HepG2 (cell line): ENCODE measurements around the gene A3GALT2. TPM values are rescaled to one million over a fixed set of nuclear protein-coding genes. Genes with fewer than 3 reads are reported as not detected.

Source experiments
- ATAC-seq: fragments of 200-7000 bp; cut with Tn5 transposase; 3 replicates; pipeline ENCODE4 v1.9.1; 2020; ENCODE audit warnings: mild to moderate bottlenecking, moderate library complexity
- BruUV-seq: library from RNA; stranded (reverse); fragments of 400-500 nt; replicated peaks from 2 replicates; lab custom pipeline; 2021; lab: Mats Ljungman, UMichigan
- CTCF ChIA-PET: fragments of 300-600 bp; formaldehyde crosslinking; extraction: SDS; loops from one replicate; lab custom pipeline; 2021; ENCODE audit warnings: low total read pairs, inconsistent platforms, low intra/inter-chr PET ratio; lab: Yijun Ruan, JAX
- POLR2A ChIA-PET: fragments of 350-600 bp; sonication (Branson Sonifier 250); formaldehyde crosslinking; loops from one replicate; lab custom pipeline; 2020; ENCODE audit warnings: antibody characterized with exemption, inconsistent platforms; lab: Yijun Ruan, JAX
- DNase-seq: peaks from one replicate; pipeline ENCODE4 v3.0.0-alpha.2; 2015; ENCODE audit warnings: low spot score
- FAIRE-seq: peaks from 3 replicates; lab custom pipeline; 2011; peaks lifted over from hg19 to GRCh38; lab: Jason Lieb, UNC
- H2AFZ ChIP-seq: one replicate; pipeline ENCODE4 v1.6.1; 2011; ENCODE audit warnings: low read length, inconsistent platforms
- H3K27ac ChIP-seq: fragments of 300-600 bp; 3 replicates; pipeline ENCODE4 v1.8.0; 2011; ENCODE audit warnings: mixed run types, mild to moderate bottlenecking, mixed read lengths, low read length, inconsistent platforms; ENCODE audit not compliant: insufficient read depth; ENCODE audit errors: extremely low read length
- H3K27me3 ChIP-seq, 2 experiments: fragments of 200-600 bp in 1 of 2; 2 replicates in 1 of 2; 3 replicates in 1 of 2; pipeline versions ENCODE4 v1.6.0 to v1.8.0; 2011; ENCODE audit warnings: low read length in 2 of 2, mild to moderate bottlenecking in 2 of 2, moderate library complexity in 2 of 2, inconsistent platforms in 1 of 2; ENCODE audit not compliant: insufficient read depth in 2 of 2, control insufficient read depth in 1 of 2
- H3K36me3 ChIP-seq, 2 experiments: fragments of 200-600 bp in 1 of 2; replicated peaks in 1 of 2; 2 replicates in 1 of 2; 3 replicates in 1 of 2; pipeline versions ENCODE4 v1.5.1 to v1.8.0; 2011; ENCODE audit warnings: low read length in 2 of 2, inconsistent platforms in 1 of 2; ENCODE audit not compliant: insufficient read depth in 2 of 2, control insufficient read depth in 1 of 2
- H3K4me1 ChIP-seq: 2 replicates; pipeline ENCODE4 v1.5.1; 2012; ENCODE audit warnings: low read length, inconsistent platforms; ENCODE audit not compliant: insufficient read depth
- H3K4me2 ChIP-seq: 2 replicates; pipeline ENCODE4 v1.6.0; 2011; ENCODE audit warnings: low read depth, low read length, inconsistent platforms
- H3K4me3 ChIP-seq, 3 experiments: fragments of 200-600 bp in 1 of 3; sonication (generic), shearing (Covaris generic) in 1 of 3; replicated peaks in 1 of 3; 2 replicates each; pipeline ENCODE4 v1.5.1; 2011 to 2016; ENCODE audit warnings: low read length in 3 of 3, inconsistent platforms in 2 of 3, low read depth in 2 of 3, mild to moderate bottlenecking in 2 of 3, control low read depth in 1 of 3, mixed read lengths in 1 of 3; ENCODE audit not compliant: insufficient read depth in 1 of 3
- H3K79me2 ChIP-seq: one replicate; pipeline ENCODE4 v1.6.1; 2011; ENCODE audit warnings: low read length, inconsistent platforms; ENCODE audit not compliant: insufficient read depth
- H3K9ac ChIP-seq: 2 replicates; pipeline ENCODE4 v1.6.0; 2011; ENCODE audit warnings: mild to moderate bottlenecking, low read depth, low read length, inconsistent platforms; ENCODE audit not compliant: insufficient read depth
- H3K9me3 ChIP-seq: 2 replicates; pipeline ENCODE4 v1.5.1; 2012; ENCODE audit warnings: mild to moderate bottlenecking, low read length
- H4K20me1 ChIP-seq: 2 replicates; pipeline ENCODE4 v1.6.0; 2011; ENCODE audit warnings: inconsistent platforms, mild to moderate bottlenecking, low read length, moderate library complexity; ENCODE audit not compliant: insufficient read depth
- AGO2 ChIP-seq: fragments of 200-400 bp; formaldehyde crosslinking; optimal IDR thresholded peaks from 2 replicates; pipeline ENCODE3; 2017; ENCODE audit warnings: mild to moderate bottlenecking, low read depth, low read length, moderate library complexity
- CBX2 ChIP-seq, 2 experiments: fragments of 200-600 bp in 1 of 2; sonication (generic); formaldehyde crosslinking in 1 of 2; IDR thresholded peaks; 2 replicates each; pipeline versions ENCODE4 v1.7.0 to v1.8.1; 2018 to 2022; ENCODE audit warnings: low read depth in 2 of 2, low read length in 1 of 2, mild to moderate bottlenecking in 1 of 2, missing genetic modification reagents in 1 of 2
- KAT7 ChIP-seq: IDR thresholded peaks from 2 replicates; pipeline ENCODE4 v1.6.1; 2018; ENCODE audit warnings: borderline replicate concordance, missing compliant biosample characterization
- PHF20 ChIP-seq: sonication (generic); formaldehyde crosslinking; IDR thresholded peaks from 2 replicates; pipeline ENCODE4 v1.5.0; 2020; ENCODE audit warnings: mild to moderate bottlenecking, missing genetic modification reagents
- RARA ChIP-seq: IDR thresholded peaks from 2 replicates; pipeline ENCODE4 v1.6.1; 2016; ENCODE audit warnings: missing genetic modification reagents, missing compliant biosample characterization
- SOX6 ChIP-seq, 2 experiments: fragments of 450-650 bp in 1 of 2; sonication (generic) in 1 of 2; formaldehyde crosslinking in 1 of 2; IDR thresholded peaks; 2 replicates each; pipeline versions ENCODE4 v1.4.0 to v1.6.1; 2017 to 2020; ENCODE audit warnings: antibody characterized with exemption in 1 of 2, mild to moderate bottlenecking in 1 of 2, missing genetic modification reagents in 1 of 2
- U2AF1 ChIP-seq: fragments of 200-400 bp; formaldehyde crosslinking; optimal IDR thresholded peaks from 2 replicates; pipeline ENCODE3; 2017; ENCODE audit warnings: mild to moderate bottlenecking, low read depth, low read length
- ZFP36 ChIP-seq: fragments of 150-350 bp; IDR thresholded peaks from 2 replicates; pipeline ENCODE4 v1.6.1; 2018; ENCODE audit warnings: borderline replicate concordance, low read length, low read depth; ENCODE audit not compliant: partially characterized antibody
- ZNF431 ChIP-seq: sonication (generic); formaldehyde crosslinking; IDR thresholded peaks from 2 replicates; pipeline ENCODE4 v1.9.0; 2022; ENCODE audit warnings: missing genetic modification reagents, low read depth, mild to moderate bottlenecking, borderline replicate concordance
- ZSCAN20 ChIP-seq: sonication (generic); formaldehyde crosslinking; IDR thresholded peaks from 2 replicates; pipeline ENCODE4 v1.4.0; 2020; ENCODE audit warnings: missing genetic modification reagents, mild to moderate bottlenecking, borderline replicate concordance
- WGBS: methylation state at CpG from one replicate; pipeline ENCODE4 v1.1.6; 2017; ENCODE audit warnings: low lambda C conversion rate; 5-methylcytosine and 5-hydroxymethylcytosine counted together
- in situ Hi-C: cut with HindIII; loops from 2 replicates; pipeline ENCODE4 v1.10.0; 2017; ENCODE audit warnings: low pct_unique_long_range_greater_than_20kb; ENCODE audit not compliant: extremely low pct_ligation_motif_present
- intact Hi-C: fragments of 100-400 bp; cut with micrococcal nuclease; formaldehyde crosslinking; loops from one replicate; pipeline ENCODE4 v1.10.0; 2022; ENCODE audit not compliant: unreplicated experiment
- polyA plus RNA-seq, 8 experiments: library from polyadenylated mRNA; depleted of rRNA in 3 of 8; stranded (reverse) in 7 of 8; unstranded in 1 of 8; fragments of >200 nt; fragmentation: Illumina TruSeq in 4 of 8; extraction: Trizol in 4 of 8; gene quantifications; 2 replicates each; pipeline versions ENCODE4 v1.2.1 to v1.2.3, GENCODE V29; 2011 to 2016; ENCODE audit warnings: low read depth in 4 of 8, missing spikeins in 1 of 8, mixed read lengths in 1 of 8; ENCODE audit not compliant: insufficient read depth in 1 of 8
- total RNA-seq, 5 experiments: library from RNA; depleted of rRNA; stranded (reverse); fragments of >200 nt; fragmentation: Illumina TruSeq; extraction: Trizol; gene quantifications; 2 replicates each; pipeline ENCODE4 v1.2.3, GENCODE V29; 2016; ENCODE audit warnings: low read depth in 1 of 5

The A3GALT2 gene
- total and polyA plus RNA-seq, 2 of the 13 experiments (the other 11 are each of a cell fraction or from before 2014, with no cell fraction given): not detected

DNA sequence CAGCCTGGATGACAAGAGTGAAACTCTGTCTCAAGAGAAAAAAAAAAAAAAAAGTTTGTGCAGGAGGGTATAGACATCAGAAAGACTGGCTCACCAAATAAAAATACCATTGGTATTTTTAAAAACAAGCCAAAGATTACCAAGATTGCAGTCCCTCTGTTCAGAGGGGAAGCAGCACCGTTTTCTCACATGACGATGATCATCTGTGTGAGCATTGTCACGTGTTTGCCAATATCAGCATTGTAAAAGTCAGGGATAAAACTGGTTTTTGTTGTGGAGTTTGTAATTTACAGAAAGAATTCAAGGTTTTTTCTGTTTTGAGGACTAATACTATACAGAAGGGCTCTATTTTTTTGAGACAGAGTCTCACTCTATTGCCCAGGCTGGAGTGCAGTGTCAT lies 38.1 kb downstream of the A3GALT2 start (continued):
- TF ChIP-seq U2AF1 (no peak), KAT7 (CRISPR knock-in tag) (no peak), CBX2 (IDR thresholded peaks at IDR 0.05; ENCODE audit: low read depth, low read length) (no peak), CBX2 (CRISPR knock-in tag; IDR thresholded peaks at IDR 0.05; ENCODE audit: low read depth) (no peak)

DNA sequence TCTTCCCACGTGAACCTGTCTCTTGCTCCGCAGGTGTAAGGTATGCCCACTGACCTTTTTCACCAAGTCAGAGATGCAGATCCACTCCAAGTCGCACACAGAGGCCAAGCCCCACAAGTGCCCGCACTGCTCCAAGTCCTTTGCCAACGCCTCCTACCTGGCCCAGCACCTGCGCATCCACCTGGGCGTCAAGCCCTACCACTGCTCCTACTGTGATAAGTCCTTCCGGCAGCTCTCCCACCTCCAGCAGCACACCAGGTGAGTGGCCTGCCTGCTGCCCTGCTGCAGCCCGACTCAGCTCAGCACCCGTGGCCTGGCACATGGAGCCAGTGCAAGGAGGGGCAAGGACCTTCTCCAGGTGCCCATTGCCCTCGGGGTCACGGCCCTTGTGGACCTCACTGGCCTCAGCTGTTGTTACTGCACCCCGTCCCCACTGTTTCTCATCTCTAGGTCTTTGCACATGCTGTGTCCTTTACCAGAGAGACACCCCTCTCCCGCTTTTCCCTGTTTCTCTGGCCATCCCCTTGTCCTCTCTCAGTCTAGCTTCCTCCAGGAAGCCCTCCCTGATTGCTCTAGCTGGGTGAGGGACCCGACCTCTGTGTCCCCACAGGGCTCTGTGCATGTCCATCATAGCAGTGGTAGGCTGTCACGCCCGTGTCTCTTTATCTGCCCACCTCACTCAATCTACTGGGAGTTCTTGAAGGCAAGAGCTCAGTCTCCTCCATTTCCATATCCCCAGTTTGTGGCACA lies 39.2 kb downstream of the A3GALT2 start:
- WGBS: 95% methylated on average over 14 of the region's 17 CpGs
- no TSS peak for BruUV-seq

DNA sequence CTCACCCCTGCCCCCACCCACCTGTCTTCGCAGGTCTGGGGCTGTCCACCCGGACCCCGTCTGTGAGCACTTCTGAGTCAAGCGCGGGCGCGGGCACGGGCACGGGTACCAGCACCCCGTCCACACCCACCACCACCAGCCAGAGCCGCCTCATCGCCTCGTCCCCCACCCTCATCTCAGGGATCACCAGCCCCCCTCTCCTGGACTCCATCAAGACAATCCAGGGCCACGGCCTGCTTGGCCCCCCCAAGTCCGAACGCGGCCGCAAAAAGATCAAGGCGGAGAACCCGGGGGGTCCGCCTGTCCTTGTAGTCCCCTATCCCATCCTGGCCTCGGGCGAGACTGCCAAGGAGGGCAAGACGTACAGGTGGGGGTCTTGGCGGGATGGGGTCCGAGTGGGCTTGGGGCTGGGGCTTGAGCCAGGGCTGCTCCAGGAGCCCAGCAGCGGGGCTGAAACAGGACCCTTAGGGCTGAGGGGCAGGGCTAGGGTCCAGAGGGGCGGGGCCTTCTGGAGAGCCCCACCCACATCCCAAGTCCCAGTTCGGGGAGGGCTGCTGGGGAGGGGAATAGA lies 40.7 kb downstream of the A3GALT2 start:
- DNase-seq (no peak), ATAC-seq (no peak), FAIRE-seq (no peak)
- intact Hi-C loops (no loop called here), in situ Hi-C loops (no loop called here)
- peaks cover 8 to 40% of the 10 kb centered on the region in 2 experiments; a peak in 4 of 5 replicates for H3K36me3 ChIP-seq
- H3K27me3 ChIP-seq: no peaks in the 10 kb centered on the region
- H2AFZ ChIP-seq: no peak overlapping the region
- ChIA-PET POLR2A (no interaction called here), CTCF (no interaction called here)
- H3K4me2 ChIP-seq: no peak overlapping the region
- 97% methylated on average over 21 of the region's 29 CpGs for WGBS
- no peaks in the 10 kb centered on the region for H3K9me3 ChIP-seq
- BruUV-seq: no TSS peak
- H3K79me2 ChIP-seq: no peaks in the 10 kb centered on the region
- no peak overlapping the region for H3K4me3 ChIP-seq
- H3K27ac ChIP-seq: no peak overlapping the region
- no peak overlapping the region for H3K9ac ChIP-seq
- H3K4me1 ChIP-seq: peaks cover 7% of the 10 kb centered on the region
- no peaks in the 10 kb centered on the region for H4K20me1 ChIP-seq
- no peak for TF ChIP-seq ZNF431 (CRISPR knock-in tag)
- no peak for TF ChIP-seq SOX6 (IDR thresholded peaks at IDR 0.05)
- no peak for TF ChIP-seq SOX6 (CRISPR knock-in tag; IDR thresholded peaks at IDR 0.05)
- peak; percentile 80 for TF ChIP-seq AGO2
- no peak for TF ChIP-seq PHF20 (CRISPR knock-in tag)
- no peak for TF ChIP-seq RARA (CRISPR knock-in tag)

More for the DNA sequence above, 39.2 kb downstream of the A3GALT2 start:
- H4K20me1 ChIP-seq: no peaks in the 10 kb centered on the region
- FAIRE-seq: no peak
- intact Hi-C loops: no loop called here
- in situ Hi-C loops: no loop called here
- peaks cover 8 to 44% of the 10 kb centered on the region in 2 experiments; a peak in 4 of 5 replicates for H3K36me3 ChIP-seq
- ATAC-seq: no peak; the same call in 2 of the 3 replicates
- no peak overlapping the region for H3K4me2 ChIP-seq
- H3K4me3 ChIP-seq: no peak overlapping the region
- H3K79me2 ChIP-seq: no peaks in the 10 kb centered on the region
- no peak for DNase-seq
- H3K9ac ChIP-seq: no peak overlapping the region
- no peak overlapping the region for H2AFZ ChIP-seq
- no peak overlapping the region for H3K27ac ChIP-seq
- POLR2A ChIA-PET: no interaction called here
- no peak for TF ChIP-seq ZSCAN20 (CRISPR knock-in tag)
- TF ChIP-seq ZFP36: peak; percentile 36
- TF ChIP-seq AGO2: peak; percentile 47
- H3K27me3 ChIP-seq: no peaks in the 10 kb centered on the region
- no peaks in the 10 kb centered on the region for H3K9me3 ChIP-seq
- H3K4me1 ChIP-seq: no peaks in the 10 kb centered on the region
- CTCF ChIA-PET: no interaction called here
